ENCODE data around the gene CALHM2. TPM values are rescaled to one million over a fixed set of nuclear protein-coding genes. Genes with fewer than 3 reads are reported as not detected.
A peak's percentile ranks its signal among the peaks of the same experiment; 100 is the strongest.

Gene CALHM2
- total RNA-seq, 1 experiment from 2014 or later = not detected

DNA sequence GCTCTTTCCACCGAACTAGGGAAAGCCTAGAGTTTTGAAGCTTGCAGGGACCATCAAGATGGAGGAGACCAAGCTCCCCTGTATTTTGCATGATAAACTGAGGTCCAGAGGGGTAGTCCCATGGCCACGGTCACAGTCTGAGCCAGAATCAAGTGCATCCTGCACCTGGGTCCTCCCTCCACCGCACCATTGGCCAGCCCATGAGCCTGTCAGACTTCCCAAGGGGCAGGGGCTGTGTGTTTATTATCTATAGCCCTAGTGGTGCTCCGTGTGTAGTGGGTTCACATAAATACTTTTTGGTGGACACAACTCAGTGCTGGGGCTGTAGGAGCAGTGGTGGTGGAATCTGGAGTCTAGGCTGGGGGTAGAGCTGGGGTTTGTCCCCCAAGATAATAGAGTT lies 23.3 kb upstream of the CALHM2 start:
- Histone ChIP-seq H4K20me1 (ENCODE audit: control insufficient read depth, insufficient read depth, insufficient read length) (no peaks in the 10 kb centered on the region), H3K4me1 (ENCODE audit: insufficient read depth, low read length) (no peaks in the 10 kb centered on the region; the same call in 1 of the 2 replicates), H3T11ph (ENCODE audit: low read length) (no peak overlapping the region), H3K14ac (ENCODE audit: insufficient read depth, low read length) (no peak overlapping the region), H3K9ac (ENCODE audit: extremely low read depth, insufficient read length, low read length) (no peak overlapping the region), H4K5ac (ENCODE audit: insufficient read length, low read depth, low read length) (no peak overlapping the region), H4K91ac (ENCODE audit: insufficient read length, low read depth, low read length) (no peak overlapping the region), H3K4ac (ENCODE audit: low read depth, low read length) (no peak overlapping the region), H3K27ac (ENCODE audit: insufficient read length, low read depth, low read length) (no peak overlapping the region), H3K56ac (ENCODE audit: insufficient read length, low read depth, low read length) (no peak overlapping the region), H2BK20ac (ENCODE audit: low read depth, low read length, poor library complexity, severe bottlenecking) (no peak overlapping the region), H3K79me1 (ENCODE audit: insufficient read depth, low read depth, low read length, poor library complexity, severe bottlenecking) (no peaks in the 10 kb centered on the region), H2AFZ (ENCODE audit: low read length) (no peak overlapping the region), H3K79me2 (ENCODE audit: insufficient read depth, low read length) (no peaks in the 10 kb centered on the region), H2AK5ac (ENCODE audit: insufficient read length, low read length) (no peak overlapping the region), H3K23me2 (ENCODE audit: insufficient read length, low read depth, low read length, poor library complexity, severe bottlenecking) (no peaks in the 10 kb centered on the region), H2BK15ac (ENCODE audit: low read depth, low read length) (no peak overlapping the region), H3K18ac (ENCODE audit: insufficient read length, low read depth, low read length) (no peak overlapping the region), H3K27me3 (ENCODE audit: insufficient read depth, low read length) (no peaks in the 10 kb centered on the region), H2BK5ac (ENCODE audit: insufficient read length, low read length) (no peak overlapping the region), H3K4me2 (ENCODE audit: insufficient read depth, insufficient read length, low read length) (no peak overlapping the region), H3K9me3 (ENCODE audit: control insufficient read depth, low read depth, low read length) (no peaks in the 10 kb centered on the region), H4K8ac (replicated peaks; ENCODE audit: insufficient read length, low read depth, low read length) (no peak overlapping the region), H2BK120ac (ENCODE audit: low read depth, low read length, poor library complexity, severe bottlenecking) (no peak overlapping the region), H2BK12ac (ENCODE audit: insufficient read length, low read depth, low read length) (no peak overlapping the region), H3K23ac (ENCODE audit: insufficient read length, low read depth, low read length) (no peak overlapping the region)
- no CpG with 5 or more reads among the region's 4 CpGs for WGBS (ENCODE audit: extremely low coverage, insufficient read length, low lambda C conversion rate)
- Mint-ChIP-seq H3K9me3 (no peaks in the 10 kb centered on the region), H3K36me3 (ENCODE audit: insufficient read depth in 1 of 3, low read depth in 3 of 3) (no peaks in the 10 kb centered on the region), H3K4me3 (no peak overlapping the region), H3K4me1 (peaks cover 22 to 36% of the 10 kb centered on the region in 2 experiments), H3K27me3 (ENCODE audit: low read depth) (peaks cover 3% of the 10 kb centered on the region), H3K27ac (0 out of 7 replicates have a peak overlapping the region, but pooled peaks of 1 of the 3 experiments have one; percentile 52)
- no peak for DNase-seq
- TF ChIP-seq CTCF (conservative IDR thresholded peaks at IDR 0.05) = no peak

Measured in H9 (cell line).